Activated T-cell treated with anti-CD3 and anti-CD28 coated beads, Interleukin-2, amount 50 U/mL, for 1 hour (primary cell): ENCODE results near the gene PDK1.

Source experiments
- DNase-seq: peaks from one replicate; pipeline ENCODE4 v3.0.0-alpha.2; 2020

The PDK1 gene

GRCh38 chr2:172655091-172655837 is 99.4 kb downstream of the PDK1 start:
- DNase-seq, result no peak

GRCh38 chr2:172655838-172656573 is 100.1 kb downstream of the PDK1 start:
- DNase-seq, result no peak
